HCT116 (cell line): Measurements from ENCODE around the gene FAM83F. TPM values are rescaled to one million over a fixed set of nuclear protein-coding genes. Genes with fewer than 3 reads are reported as not detected.

ENCODE experiments used
- ATAC-seq: fragments of 200-7000 bp; cut with Tn5 transposase; 2 replicates; pipeline ENCODE4 v1.9.1; 2020; ENCODE audit warnings: mild to moderate bottlenecking, moderate library complexity
- BruUV-seq: library from RNA; stranded (reverse); fragments of 400-500 nt; replicated peaks from 2 replicates; lab custom pipeline; 2021; lab: Mats Ljungman, UMichigan
- CTCF ChIA-PET: fragments of 300-600 bp; sonication (Branson Sonifier 250); formaldehyde crosslinking; loops from one replicate; lab custom pipeline; 2021; ENCODE audit warnings: antibody characterized with exemption; lab: Charles Lee
- POLR2A ChIA-PET: fragments of 300-600, 350-600 bp; sonication (Branson Sonifier 250); formaldehyde crosslinking; loops from one replicate; lab custom pipeline; 2021; ENCODE audit warnings: antibody characterized with exemption; lab: Charles Lee
- RAD21 ChIA-PET, 2 experiments: fragments of 300-600 bp; sonication (Branson Sonifier 250); formaldehyde crosslinking; loops; one replicate each; lab custom pipeline; 2023; ENCODE audit warnings: low total read pairs in 2 of 2; ENCODE audit not compliant: uncharacterized antibody in 2 of 2, unreplicated experiment in 2 of 2, low non-redundant PET in 1 of 2; lab: Charles Lee
- DNase-seq: peaks from one replicate; pipeline ENCODE4 v3.0.0-alpha.2; 2010; ENCODE audit warnings: low read depth, low spot score
- H2AFZ ChIP-seq: fragments of 200-600 bp; shearing (Covaris generic), sonication (generic); 2 replicates; pipeline ENCODE4 v1.6.1; 2017; ENCODE audit warnings: low read depth, mixed run types, mixed read lengths, antibody characterized with exemption, low read length; ENCODE audit not compliant: poor library complexity, severe bottlenecking
- H3K27ac ChIP-seq: 2 replicates; pipeline ENCODE4 v1.5.1; 2012; ENCODE audit warnings: low read depth, low read length
- H3K27me3 ChIP-seq: fragments of 200-600 bp; sonication (generic); 2 replicates; pipeline ENCODE4 v1.6.1; 2016; ENCODE audit warnings: mixed run types, low read length, mixed read lengths; ENCODE audit not compliant: insufficient read depth
- H3K36me3 ChIP-seq, 2 experiments: fragments of 200-500 bp in 1 of 2; fragments of 200-600 bp in 1 of 2; sonication (Bioruptor generic) in 1 of 2; sonication (generic) in 1 of 2; 2 replicates each; pipeline versions ENCODE4 v1.5.1 to v1.6.1; 2014 to 2016; ENCODE audit warnings: low read length in 2 of 2, inconsistent platforms in 1 of 2, mixed read lengths in 1 of 2, mixed run types in 1 of 2; ENCODE audit not compliant: insufficient read depth in 2 of 2, control insufficient read depth in 1 of 2
- H3K4me1 ChIP-seq, 2 experiments: fragments of 200-600 bp in 1 of 2; sonication (generic) in 1 of 2; 2 replicates each; pipeline versions ENCODE4 v1.5.1 to v1.6.1; 2012 to 2017; ENCODE audit warnings: low read length in 2 of 2, inconsistent platforms in 1 of 2, mild to moderate bottlenecking in 1 of 2, mixed read lengths in 1 of 2, mixed run types in 1 of 2, moderate library complexity in 1 of 2; ENCODE audit not compliant: insufficient read depth in 2 of 2, control insufficient read depth in 1 of 2
- H3K4me2 ChIP-seq: fragments of 200-600 bp; sonication (generic); 2 replicates; pipeline ENCODE4 v1.6.1; 2017; ENCODE audit warnings: mixed run types, low read length, mixed read lengths
- H3K4me3 ChIP-seq, 2 experiments: fragments of 200-600 bp in 1 of 2; sonication (generic) in 1 of 2; replicated peaks in 1 of 2; 2 replicates each; pipeline ENCODE4 v1.5.1; 2011 to 2016; ENCODE audit warnings: low read length in 2 of 2, control low read depth in 1 of 2, low read depth in 1 of 2, mild to moderate bottlenecking in 1 of 2, mixed read lengths in 1 of 2, mixed run types in 1 of 2
- H3K79me2 ChIP-seq: fragments of 200-600 bp; sonication (generic); 2 replicates; pipeline ENCODE4 v1.6.1; 2017; ENCODE audit warnings: mild to moderate bottlenecking, mixed run types, low read length, moderate library complexity, mixed read lengths; ENCODE audit not compliant: insufficient read depth
- H3K9ac ChIP-seq: fragments of 200-600 bp; sonication (generic); 2 replicates; pipeline ENCODE4 v1.6.1; 2016; ENCODE audit warnings: low read length, mixed read lengths
- H3K9me2 ChIP-seq: fragments of 200-600 bp; sonication (generic), shearing (Covaris generic); 2 replicates; pipeline ENCODE4 v1.6.1; 2017; ENCODE audit warnings: mixed run types, mild to moderate bottlenecking, moderate library complexity; ENCODE audit not compliant: insufficient read depth
- H3K9me3 ChIP-seq, 2 experiments: fragments of 200-500 bp in 1 of 2; fragments of 200-600 bp in 1 of 2; sonication (Bioruptor generic) in 1 of 2; sonication (generic) in 1 of 2; 2 replicates each; pipeline ENCODE4 v1.6.1; 2014 to 2017; ENCODE audit warnings: low read length in 2 of 2, mixed read lengths in 2 of 2, inconsistent platforms in 1 of 2, low read depth in 1 of 2, mild to moderate bottlenecking in 1 of 2, mixed run types in 1 of 2, moderate library complexity in 1 of 2; ENCODE audit not compliant: control insufficient read depth in 1 of 2, insufficient read depth in 1 of 2
- H4K20me1 ChIP-seq: fragments of 200-600 bp; sonication (generic), shearing (Covaris generic); 2 replicates; pipeline ENCODE4 v1.6.1; 2017; ENCODE audit warnings: mixed run types, mild to moderate bottlenecking, moderate library complexity; ENCODE audit not compliant: insufficient read depth
- CEBPB ChIP-seq: IDR thresholded peaks from 2 replicates; pipeline ENCODE4 v1.6.1; 2012; ENCODE audit warnings: low read depth
- SIN3A ChIP-seq: IDR thresholded peaks from 2 replicates; pipeline ENCODE4 v1.6.1; 2012; ENCODE audit warnings: low read depth
- YY1 ChIP-seq: IDR thresholded peaks from 2 replicates; pipeline ENCODE4 v1.6.1; 2011; ENCODE audit warnings: low read length, low read depth, moderate library complexity, mild to moderate bottlenecking; ENCODE audit not compliant: insufficient replicate concordance; ENCODE audit errors: extremely low read depth
- ZFX ChIP-seq: fragments of 450-650 bp; IDR thresholded peaks from 2 replicates; pipeline ENCODE4 v1.6.1; 2017
- intact Hi-C: fragments of 100-400 bp; cut with micrococcal nuclease; formaldehyde crosslinking; loops from 2 replicates; pipeline ENCODE4 v1.10.0; 2022
- total RNA-seq: library from RNA; stranded (reverse); gene quantifications from one replicate; pipeline ENCODE4 v1.2.1, GENCODE V29; 2021; ENCODE audit not compliant: unreplicated experiment
- TF ChIP-seq, protein P1 (sequence below): IDR thresholded peaks from 2 replicates; pipeline ENCODE4 v1.6.1; 2012
- TF ChIP-seq, protein P2 (sequence below), 3 experiments: fragments of 200-600 bp in 1 of 3; sonication (generic) in 1 of 3; IDR thresholded peaks in 2 of 3; conservative IDR thresholded peaks in 1 of 3; 2 replicates each; pipeline ENCODE4 v1.5.1; 2012 to 2017; ENCODE audit warnings: low read depth in 2 of 3, low read length in 2 of 3, antibody characterized with exemption in 1 of 3, borderline replicate concordance in 1 of 3, control low read depth in 1 of 3, mild to moderate bottlenecking in 1 of 3, mixed read lengths in 1 of 3, mixed run types in 1 of 3, moderate library complexity in 1 of 3; ENCODE audit not compliant: insufficient read depth in 1 of 3
- TF ChIP-seq, protein P3 (sequence below): IDR thresholded peaks from 2 replicates; pipeline ENCODE4 v1.6.1; 2011; ENCODE audit warnings: mild to moderate bottlenecking, low read length, moderate library complexity; ENCODE audit not compliant: insufficient replicate concordance; ENCODE audit errors: extremely low read depth

The FAM83F gene
- total RNA-seq, 1 experiment from 2014 or later, result 24.5 TPM

DNA sequence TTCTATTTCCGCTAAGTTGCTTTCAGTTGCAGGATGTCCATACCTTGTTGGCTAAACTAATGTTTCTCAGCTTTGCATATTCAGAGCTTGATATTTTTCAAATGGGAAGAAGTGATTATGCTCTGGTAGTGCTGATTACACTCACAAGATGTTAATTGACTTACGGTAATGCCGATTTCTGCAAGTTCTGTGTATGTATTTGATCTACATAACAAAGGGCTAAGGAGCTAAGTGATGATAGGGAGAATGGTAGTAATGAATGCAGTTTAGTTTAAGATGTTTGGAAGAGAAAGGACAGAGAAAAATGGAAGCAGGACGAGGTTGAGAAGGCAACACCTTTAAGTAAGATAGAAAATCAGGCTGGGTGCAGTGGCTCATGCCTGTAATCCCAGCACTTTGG, 61.4 kb downstream of the FAM83F start:
- Histone ChIP-seq H3K36me3 (no peaks in the 10 kb centered on the region), H3K4me2 (no peak overlapping the region), H3K9me2 (no peaks in the 10 kb centered on the region), H3K4me1 (peaks cover 0 to 12% of the 10 kb centered on the region in 2 experiments; a peak in 1 of 4 replicates), H3K9ac (no peak overlapping the region), H3K79me2 (no peaks in the 10 kb centered on the region), H4K20me1 (no peaks in the 10 kb centered on the region), H3K27me3 (no peaks in the 10 kb centered on the region), H2AFZ (no peak overlapping the region), H3K9me3 (no peaks in the 10 kb centered on the region), H3K27ac (no peak overlapping the region), H3K4me3 (no peak overlapping the region)
- ChIA-PET CTCF (no interaction called here), POLR2A (interaction anchor here (1.4 kb wide), 1 partner anchor 121 kb away, joined by 3 read pairs; the partner anchor contains the start of gene TNRC6B), RAD21 (no interaction called here)
- no peak for ATAC-seq
- TF ChIP-seq, protein P1, sequence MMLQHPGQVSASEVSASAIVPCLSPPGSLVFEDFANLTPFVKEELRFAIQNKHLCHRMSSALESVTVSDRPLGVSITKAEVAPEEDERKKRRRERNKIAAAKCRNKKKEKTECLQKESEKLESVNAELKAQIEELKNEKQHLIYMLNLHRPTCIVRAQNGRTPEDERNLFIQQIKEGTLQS, result no peak
- TF ChIP-seq ZFX (no peak), SIN3A (no peak), CEBPB (no peak), YY1 (no peak)
- TF ChIP-seq, protein P2, sequence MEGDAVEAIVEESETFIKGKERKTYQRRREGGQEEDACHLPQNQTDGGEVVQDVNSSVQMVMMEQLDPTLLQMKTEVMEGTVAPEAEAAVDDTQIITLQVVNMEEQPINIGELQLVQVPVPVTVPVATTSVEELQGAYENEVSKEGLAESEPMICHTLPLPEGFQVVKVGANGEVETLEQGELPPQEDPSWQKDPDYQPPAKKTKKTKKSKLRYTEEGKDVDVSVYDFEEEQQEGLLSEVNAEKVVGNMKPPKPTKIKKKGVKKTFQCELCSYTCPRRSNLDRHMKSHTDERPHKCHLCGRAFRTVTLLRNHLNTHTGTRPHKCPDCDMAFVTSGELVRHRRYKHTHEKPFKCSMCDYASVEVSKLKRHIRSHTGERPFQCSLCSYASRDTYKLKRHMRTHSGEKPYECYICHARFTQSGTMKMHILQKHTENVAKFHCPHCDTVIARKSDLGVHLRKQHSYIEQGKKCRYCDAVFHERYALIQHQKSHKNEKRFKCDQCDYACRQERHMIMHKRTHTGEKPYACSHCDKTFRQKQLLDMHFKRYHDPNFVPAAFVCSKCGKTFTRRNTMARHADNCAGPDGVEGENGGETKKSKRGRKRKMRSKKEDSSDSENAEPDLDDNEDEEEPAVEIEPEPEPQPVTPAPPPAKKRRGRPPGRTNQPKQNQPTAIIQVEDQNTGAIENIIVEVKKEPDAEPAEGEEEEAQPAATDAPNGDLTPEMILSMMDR (IDR thresholded peaks at IDR 0.05 in 2 of 3, conservative IDR thresholded peaks at IDR 0.05 in 1 of 3; ENCODE audit: borderline replicate concordance in 1 of 3, insufficient read depth in 1 of 3, low read depth in 2 of 3, low read length in 2 of 3), result no peak
- TF ChIP-seq, protein P3, sequence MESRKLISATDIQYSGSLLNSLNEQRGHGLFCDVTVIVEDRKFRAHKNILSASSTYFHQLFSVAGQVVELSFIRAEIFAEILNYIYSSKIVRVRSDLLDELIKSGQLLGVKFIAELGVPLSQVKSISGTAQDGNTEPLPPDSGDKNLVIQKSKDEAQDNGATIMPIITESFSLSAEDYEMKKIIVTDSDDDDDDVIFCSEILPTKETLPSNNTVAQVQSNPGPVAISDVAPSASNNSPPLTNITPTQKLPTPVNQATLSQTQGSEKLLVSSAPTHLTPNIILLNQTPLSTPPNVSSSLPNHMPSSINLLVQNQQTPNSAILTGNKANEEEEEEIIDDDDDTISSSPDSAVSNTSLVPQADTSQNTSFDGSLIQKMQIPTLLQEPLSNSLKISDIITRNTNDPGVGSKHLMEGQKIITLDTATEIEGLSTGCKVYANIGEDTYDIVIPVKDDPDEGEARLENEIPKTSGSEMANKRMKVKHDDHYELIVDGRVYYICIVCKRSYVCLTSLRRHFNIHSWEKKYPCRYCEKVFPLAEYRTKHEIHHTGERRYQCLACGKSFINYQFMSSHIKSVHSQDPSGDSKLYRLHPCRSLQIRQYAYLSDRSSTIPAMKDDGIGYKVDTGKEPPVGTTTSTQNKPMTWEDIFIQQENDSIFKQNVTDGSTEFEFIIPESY, result no peak
- DNase-seq, result no peak
- BruUV-seq, result no TSS peak
- intact Hi-C loops, result no loop called here
